Caki2 (cell line): Measurements from ENCODE around the gene LENG1. TPM values are rescaled to one million over a fixed set of nuclear protein-coding genes. Genes with fewer than 3 reads are reported as not detected.
"Not testable (repeated sequence)": the region's sequence is repeated elsewhere in the genome, so short reads cannot be mapped to it uniquely, and the experiment has no call there.

Experiments used
- DNase-seq: peaks from one replicate; pipeline ENCODE4 v3.0.0-alpha.2; 2015; ENCODE audit warnings: low read depth
- in situ Hi-C: cut with HindIII; loops from 2 replicates; pipeline ENCODE4 v1.10.0; 2016; ENCODE audit warnings: low sequenced_read_pairs, low pct_unique_long_range_greater_than_20kb, mixed read lengths
- total RNA-seq: library from RNA; depleted of rRNA; stranded (reverse); fragments of >200 nt; shearing (Covaris generic); gene quantifications from 2 replicates; pipeline ENCODE4 v1.2.3, GENCODE V29; 2014; ENCODE audit warnings: low replicate concordance

LENG1 gene
- total RNA-seq, 1 experiment from 2014 or later = 9.3 TPM

DNA sequence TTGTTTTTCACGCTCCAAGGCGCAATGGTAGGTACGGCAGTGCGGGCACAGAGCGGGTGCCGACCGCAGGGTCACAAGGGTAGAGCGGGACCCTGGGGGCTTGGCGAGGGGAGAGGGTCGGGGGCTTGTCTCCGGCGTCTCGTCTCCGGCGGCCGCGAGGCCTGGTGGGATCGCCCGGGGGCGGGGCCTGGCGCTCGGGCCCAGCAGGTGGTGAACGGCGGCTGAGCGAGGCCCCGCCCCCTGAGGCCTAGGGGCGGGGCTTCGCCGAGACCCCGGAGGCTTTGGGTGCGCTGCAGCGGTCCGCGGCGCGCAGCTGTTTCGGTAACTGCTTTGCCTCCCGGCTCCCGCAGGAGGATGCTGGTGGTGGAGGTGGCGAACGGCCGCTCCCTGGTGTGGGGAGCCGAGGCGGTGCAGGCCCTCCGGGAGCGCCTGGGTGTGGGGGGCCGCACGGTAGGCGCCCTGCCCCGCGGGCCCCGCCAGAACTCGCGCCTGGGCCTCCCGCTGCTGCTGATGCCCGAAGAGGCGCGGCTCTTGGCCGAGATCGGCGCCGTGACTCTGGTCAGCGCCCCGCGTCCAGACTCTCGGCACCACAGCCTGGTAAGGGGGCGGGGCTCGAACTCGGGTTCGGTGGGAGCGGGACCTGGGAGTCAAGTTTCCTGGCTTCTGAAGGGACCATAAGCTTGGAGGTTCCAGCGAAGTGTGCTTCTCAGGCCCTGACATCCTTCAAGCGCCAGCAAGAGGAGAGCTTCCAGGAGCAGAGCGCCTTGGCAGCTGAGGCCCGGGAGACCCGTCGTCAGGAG lies 31.7 kb upstream of the LENG1 start, which contains the start of gene TSEN34:
TSEN34 (plus strand) TSS at position 298 of the 800 bp plus-strand sequence; CDS start at position 355, 57 bp downstream.
- no peak for DNase-seq
- in situ Hi-C loops = no loop called here

DNA sequence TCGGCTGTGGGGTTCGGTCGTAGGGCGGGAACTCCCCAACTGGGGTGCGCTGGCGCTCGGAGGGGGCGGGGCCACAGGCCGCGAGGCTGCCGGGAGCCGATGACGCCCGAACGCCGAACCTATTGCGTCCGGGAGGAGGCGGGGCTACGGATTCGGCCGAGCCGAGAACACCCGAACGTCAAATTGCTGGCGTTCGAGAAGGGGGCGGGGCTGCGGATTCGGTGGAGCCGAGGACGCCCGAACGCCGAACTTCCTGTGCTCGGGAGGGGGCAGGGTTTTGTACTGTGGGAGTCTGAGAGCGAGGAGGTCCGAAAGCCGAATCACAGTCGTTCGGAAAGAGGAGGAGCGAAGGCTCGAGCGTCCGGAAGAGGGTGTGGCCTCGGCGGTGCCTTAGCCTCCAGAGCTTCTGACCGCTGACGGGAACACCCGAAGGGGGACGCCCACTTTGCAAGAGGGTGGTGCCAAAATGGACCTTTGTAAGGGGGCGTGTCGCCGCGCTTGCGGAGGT lies 31.0 kb upstream of the LENG1 start:
- in situ Hi-C loops = no loop called here

DNA sequence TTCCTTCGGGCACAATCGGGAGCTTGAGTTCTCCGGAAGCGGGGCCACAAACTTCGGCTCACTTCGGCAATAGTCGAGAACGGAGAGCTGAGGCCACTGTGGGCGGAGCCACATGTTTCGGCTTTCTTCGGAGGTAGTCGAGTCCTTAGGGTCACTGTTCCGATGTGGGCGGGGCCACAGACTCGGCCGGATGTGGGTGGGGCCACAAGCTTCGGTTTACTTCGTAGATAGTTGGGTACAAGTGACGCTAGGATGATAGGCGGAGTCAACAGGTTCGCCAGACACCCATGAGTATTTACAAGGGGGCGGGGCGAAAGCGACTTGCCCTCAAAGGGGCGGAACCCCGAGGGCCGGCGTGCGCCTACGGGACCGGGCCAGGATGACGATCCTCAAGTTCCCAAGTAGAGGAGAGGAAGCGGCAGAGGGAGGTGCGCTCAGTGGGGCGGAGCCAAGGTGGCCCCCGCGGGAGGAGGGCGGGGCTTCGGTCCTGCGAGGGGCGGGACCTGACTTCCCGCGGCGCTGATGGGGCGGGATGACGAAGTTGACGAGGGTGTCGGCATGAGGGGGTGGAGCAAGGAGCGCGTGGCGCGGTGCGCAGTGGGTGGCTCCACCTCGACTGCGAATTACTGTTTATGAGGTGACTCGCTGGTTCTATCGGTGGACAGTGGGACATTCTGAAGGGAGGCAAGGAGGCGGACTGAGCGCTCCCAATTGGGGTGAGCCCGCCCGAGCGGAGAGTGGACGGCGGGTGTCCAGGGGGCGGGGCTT lies 30.4 kb upstream of the LENG1 start:
- DNase-seq = peak; percentile 100
- in situ Hi-C loops = no loop called here

More for the DNA sequence above, 31.0 kb upstream of the LENG1 start:
- peak; percentile 100 for DNase-seq

DNA sequence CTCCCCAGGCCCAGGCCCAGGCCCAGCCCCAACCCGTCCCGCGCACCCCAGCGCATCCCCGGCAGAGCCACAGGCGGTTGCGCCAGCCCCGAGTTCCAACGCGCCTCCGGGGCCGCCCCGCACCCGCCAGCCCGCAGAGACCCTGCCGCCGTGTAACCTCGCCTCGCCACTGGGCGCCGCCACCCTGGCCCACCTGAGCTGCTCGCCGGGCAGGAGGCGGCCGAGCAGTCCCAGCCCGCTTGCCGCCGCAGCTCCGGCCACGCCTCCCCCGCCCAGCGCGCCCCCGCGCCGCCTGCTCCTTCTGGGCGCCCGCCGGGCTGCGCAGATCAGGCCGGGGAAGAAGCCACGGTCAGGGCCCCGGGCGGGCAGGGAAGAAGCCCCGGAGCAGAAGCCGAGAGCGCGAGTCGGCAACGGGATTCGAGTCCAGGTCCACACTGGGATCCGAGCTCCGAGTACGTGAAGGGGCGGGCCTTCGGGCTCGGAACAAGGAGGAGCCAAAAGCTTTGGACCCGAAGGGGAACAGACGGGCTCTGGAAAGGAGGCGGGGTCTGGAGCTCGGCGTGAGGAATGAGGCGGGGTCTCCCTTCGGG lies 29.7 kb upstream of the LENG1 start, which contains the start of gene MBOAT7:
MBOAT7 (minus strand) TSS at position 436 of the 590 bp plus-strand sequence. CDS start 1,072 bp downstream, outside the sequence.
- no peak for DNase-seq
- in situ Hi-C loops = no loop called here

DNA sequence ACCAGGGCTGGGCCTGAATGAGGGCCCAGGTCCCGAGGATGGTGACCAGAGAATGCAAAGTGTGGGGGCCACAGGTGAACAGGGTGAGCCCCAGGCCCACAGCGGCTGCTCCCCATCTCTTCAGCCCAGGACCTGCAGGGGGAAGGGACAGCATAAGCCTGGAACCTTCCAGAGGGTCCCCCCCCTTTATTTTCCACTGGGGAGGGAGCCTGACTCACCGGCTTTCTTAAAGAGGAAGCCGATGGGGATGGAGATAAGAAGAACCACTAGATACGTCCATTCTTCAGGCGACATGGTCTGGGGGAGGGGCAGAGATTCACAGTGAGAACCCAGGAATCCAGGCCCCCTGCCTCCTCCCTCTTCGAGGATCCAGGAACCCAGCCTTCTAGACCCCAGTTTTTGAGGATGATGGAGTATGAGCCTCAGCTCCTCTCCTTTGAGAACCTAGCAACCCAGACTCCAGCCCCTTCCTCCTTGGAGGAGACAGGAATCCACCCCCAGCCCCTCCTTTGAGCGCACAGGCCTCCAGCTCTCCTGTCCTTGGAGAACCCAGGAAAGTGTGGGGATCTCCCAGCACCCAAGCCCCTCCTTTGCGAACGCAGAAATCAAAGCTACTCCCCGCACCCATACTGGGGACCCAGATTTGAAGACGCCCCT lies 28.8 kb upstream of the LENG1 start:
- peak; percentile 51 for DNase-seq
- in situ Hi-C loops = no loop called here

DNA sequence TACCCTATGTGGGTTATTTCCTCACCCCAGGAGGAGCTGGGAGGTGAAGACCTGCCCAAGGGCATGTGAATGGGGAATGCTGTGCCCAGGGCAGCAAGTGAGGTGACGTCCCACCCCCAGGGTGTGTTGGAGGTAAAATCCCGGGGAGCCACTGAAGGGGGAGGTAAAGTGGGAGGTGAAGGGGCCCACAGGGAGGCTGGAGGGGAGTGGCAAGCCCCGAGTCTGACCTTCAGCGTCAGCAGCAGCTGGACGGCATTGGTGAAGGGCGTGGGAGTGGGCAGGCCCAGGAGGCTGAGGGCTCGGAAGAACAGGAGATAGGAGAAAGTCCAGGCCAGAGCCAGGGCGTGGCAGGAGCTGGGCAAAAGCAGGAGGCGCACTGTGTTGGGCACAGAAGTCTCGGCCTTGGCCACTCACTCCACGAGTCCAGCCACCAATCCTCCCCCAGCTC lies 27.4 kb upstream of the LENG1 start:
- in situ Hi-C loops = no loop called here
- no peak for DNase-seq

DNA sequence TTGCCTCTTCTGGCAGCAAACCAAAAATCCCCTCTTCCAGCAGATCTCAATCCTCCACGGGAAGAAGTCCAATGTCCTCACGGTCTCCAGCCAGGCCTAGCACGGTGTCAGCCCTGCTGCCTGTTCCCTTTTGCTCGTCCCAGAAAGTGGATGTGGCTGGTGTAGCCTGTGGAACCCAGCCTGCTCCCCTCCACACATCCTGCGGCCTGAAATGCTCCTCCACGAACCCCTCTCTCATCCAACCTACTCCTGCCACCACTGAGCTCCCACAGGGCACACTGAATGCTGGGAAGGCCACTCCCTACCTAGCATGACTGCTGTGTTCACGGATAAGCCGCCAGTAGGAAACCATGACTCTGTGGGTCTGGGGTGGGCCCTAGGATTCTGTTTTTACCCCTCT lies 26.8 kb upstream of the LENG1 start:
- in situ Hi-C loops = no loop called here

DNA sequence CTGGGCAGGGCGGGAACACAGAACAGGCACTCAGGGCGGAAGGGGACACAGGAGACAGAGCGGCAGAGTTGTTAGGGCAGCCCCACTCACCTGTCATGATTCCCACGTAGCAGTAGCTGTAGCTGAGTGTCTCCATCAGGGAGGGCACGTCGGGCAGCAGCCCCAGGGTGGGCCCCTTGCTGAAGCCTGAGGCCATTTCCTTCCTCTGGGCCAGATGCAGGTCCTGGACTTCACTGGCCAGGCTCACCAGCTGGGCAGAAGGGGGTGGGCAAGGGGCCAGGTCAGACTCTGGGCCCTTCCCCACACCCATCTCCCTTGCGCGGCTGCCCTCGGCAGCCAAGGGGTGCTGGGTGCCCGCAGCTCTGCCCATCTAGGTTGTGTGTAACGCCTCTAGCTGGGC lies 23.9 kb upstream of the LENG1 start:
- no peak for DNase-seq
- in situ Hi-C loops = no loop called here

More for the DNA sequence above, 26.8 kb upstream of the LENG1 start:
- DNase-seq = no peak

DNA sequence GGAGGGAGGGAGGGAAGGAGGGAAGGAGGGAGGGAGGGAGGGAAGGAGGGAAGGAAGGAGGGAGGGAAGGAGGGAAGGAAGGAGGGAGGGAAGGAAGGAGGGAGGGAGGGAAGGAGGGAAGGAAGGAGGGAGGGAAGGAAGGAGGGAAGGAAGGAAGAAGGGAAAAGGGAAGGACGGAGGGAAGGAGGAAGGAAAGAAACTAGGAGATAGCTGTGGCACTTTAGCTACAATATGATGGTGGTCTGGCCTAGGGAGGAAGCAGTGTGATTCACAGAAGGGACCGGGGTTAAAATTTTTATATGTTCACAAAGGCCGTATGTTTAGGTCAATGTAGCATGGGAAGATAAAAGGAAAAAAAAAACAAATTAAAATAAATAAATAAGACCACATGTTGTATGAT lies 22.4 kb upstream of the LENG1 start:
- in situ Hi-C loops, DNase-seq: not testable (repeated sequence)

DNA sequence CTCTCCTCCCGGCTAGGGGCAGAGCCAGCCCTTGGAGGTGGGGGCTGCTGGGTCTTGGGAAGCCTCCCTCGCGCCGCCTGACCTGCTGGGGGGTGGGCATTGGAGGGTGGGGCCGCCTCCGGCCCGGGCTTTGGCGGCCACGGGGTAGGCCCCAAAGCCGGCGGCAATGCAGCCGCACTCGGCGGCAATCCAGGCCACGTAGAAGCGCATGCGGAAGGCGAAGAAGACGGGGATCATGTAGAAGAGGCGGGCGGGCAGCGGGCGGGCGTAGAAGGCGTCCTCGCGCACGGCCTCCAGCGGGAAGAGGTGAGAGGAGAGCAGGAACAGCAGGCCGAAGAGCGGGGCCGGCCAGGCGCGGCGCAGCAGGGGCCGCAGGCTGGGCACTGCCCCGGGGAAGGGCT lies 21.2 kb upstream of the LENG1 start:
- DNase-seq = no peak
- in situ Hi-C loops = no loop called here

DNA sequence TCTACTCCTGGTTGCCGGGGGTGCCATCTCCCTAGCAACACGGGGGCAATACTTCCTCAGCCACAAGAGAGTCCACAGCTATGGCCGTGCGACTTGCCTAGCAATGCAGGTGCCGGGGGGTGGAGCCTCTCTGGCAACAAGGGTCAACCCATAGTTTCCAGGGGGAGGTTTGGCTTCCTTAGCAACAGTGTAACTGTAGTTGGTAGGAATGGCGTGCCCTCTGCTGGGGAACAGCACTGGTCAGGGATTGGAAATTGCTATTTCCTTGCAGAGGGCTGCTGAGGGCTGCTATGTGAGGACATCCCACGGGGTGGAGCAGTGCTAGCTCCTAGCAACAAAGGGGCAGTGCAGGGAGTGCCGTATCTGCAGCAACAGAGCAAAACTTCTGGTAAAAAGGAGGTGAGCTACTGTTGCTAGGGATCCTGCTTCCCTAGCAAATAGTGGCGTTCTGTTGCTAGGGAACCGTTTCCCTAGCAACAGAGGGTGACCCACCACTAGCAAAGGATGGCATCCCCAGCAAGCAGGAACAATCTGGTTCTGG lies 20.5 kb upstream of the LENG1 start:
- in situ Hi-C loops = no loop called here
- peak; percentile 80 for DNase-seq

DNA sequence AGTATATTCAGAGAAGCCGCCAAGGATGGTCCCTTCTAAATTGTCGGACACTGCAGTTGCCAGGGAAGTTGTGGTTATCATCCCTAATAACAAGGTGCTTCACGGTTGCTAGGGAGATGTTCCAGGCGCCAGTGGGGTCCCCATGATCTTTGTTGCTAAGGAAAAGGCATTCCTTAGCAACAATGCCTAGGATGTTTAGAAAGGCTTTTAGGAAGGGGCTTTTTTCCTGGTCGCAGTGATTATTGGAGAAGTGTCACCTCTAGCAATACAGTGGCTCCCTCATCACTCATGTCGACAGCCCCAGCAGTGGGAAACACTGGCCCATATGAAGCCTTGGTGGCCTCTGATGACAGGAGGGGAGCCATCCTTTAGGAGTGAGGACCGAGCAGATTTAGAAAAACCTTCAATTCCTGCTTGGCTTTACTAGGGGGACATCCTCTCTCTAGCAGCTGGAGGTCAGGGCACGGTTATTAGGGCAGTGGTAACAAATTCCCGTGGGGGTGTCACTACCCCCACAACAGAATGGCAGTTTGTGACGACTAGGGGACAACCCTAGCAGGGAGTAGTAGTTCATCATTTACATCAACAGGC lies 19.8 kb upstream of the LENG1 start:
- in situ Hi-C loops = no loop called here
- no peak for DNase-seq

DNA sequence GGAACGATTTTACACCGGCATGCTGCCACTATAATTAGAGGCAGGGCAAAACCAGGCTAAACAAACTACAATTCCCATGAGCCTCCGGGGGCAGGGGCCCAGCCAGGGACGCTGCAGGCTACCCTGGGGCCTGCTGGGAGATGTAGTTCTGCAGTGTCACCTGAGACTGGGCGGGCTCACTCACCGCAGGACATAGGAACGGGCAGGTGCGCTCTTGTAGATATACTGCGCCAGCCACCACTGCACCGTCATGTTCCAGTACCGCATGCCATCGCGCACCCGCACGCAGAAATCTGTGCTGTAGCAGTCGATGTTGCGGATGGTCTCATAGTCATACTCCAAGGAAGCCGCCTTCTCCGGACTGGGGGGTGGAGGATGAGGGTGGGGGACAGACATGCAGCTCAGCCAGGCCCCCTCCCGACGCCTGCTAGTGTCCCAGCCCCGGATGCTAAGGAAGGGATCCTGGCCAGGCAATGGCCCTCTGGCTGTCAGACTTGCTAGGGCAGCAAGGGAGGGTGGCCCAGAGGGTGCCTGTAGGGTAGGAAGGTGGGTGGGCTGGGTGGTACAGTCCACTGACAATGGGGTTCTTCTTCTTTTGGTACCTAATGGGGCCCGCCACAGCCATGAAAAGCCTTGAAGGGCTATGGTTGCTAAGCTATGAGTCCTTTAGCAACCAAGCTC lies 19.2 kb upstream of the LENG1 start:
- in situ Hi-C loops = no loop called here
- DNase-seq = no peak

DNA sequence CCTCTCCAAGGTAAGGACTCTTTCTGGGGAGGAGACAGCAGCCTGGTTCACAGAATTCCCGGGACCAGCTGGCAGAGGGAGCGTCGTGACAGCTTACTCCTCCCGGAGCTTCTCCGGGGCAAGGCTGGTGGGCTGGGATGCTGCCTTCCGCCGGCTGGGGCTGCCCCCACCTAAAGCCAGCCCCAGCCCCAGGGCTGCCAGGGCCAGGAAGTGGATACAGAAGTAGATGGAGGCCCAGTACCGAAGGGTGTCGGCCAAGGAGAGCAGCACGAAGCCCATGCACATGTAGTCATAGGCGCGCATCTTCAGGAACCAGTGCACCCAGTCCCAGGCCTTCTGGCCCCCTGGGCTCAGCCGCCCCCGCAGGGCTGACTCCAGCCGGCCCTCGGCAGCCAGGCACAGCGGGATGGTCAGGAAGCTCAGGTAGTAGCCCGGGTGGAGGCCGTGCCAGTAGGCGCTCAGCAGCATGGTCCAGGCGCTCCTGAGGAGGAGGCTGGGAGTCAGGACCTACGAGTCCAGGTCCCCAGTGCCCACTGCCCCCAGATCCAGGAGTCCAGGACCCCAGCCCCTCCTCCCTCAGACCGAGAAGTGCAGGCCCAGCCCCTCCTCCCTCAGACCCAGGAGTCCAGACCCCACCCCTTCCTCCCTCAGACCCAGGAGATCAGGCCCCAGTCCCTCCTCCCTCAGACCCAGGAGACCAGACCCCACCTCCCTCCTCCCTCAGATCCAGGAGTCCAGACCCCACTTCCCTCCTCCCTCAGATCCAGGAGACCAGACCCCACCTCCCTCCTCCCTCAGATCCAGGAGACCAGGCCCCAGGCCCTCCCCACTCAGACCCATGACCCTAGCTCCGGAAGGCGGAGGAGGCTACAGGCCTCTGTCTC lies 14.7 kb upstream of the LENG1 start:
- in situ Hi-C loops = no loop called here
- DNase-seq = no peak

DNA sequence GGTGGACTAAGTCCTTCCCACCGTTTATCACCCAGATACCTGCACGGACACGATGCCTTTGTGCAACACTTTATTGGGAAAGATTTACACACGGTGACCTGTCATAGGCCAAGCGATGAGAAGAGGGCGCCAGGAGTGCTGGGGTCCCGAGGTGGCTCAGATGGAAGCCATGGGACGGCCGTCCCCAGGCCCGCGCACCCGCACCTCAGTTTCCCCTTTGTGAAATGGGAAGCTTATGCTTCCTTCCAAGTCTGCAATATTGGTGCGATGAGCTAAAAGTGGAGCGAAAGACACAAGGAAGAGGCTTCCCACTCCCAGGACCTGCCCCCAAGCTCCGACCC lies 13.8 kb upstream of the LENG1 start:
- in situ Hi-C loops = no loop called here

More for the DNA sequence above, 13.8 kb upstream of the LENG1 start:
- no peak for DNase-seq
